Measurements from ENCODE around the gene COG7.
"Not testable (repeated sequence)": the region's sequence is repeated elsewhere in the genome, so short reads cannot be mapped to it uniquely, and the experiment has no call there.

The COG7 gene

GRCh38 chr16:23452572-23453337, at the start of gene COG7:
COG7 (minus strand) TSS chr16:23453189; CDS start chr16:23452994, 195 bp downstream.
- DNase-seq, result peak; percentile 89
- in situ Hi-C loops (cut with MboI; ENCODE audit: low pct_unique_long_range_greater_than_20kb, low sequenced_read_pairs), result no loop called here

GRCh38 chr16:23502466-23502865, 49.5 kb upstream of the COG7 start:
- DNase-seq, result peak; percentile 18
- in situ Hi-C loops (cut with MboI; ENCODE audit: low pct_unique_long_range_greater_than_20kb, low sequenced_read_pairs), result no loop called here

GRCh38 chr16:23501291-23501690, 48.3 kb upstream of the COG7 start:
- in situ Hi-C loops (cut with MboI; ENCODE audit: low pct_unique_long_range_greater_than_20kb, low sequenced_read_pairs), result no loop called here
- DNase-seq, result no peak

GRCh38 chr16:23500862-23501225, 47.9 kb upstream of the COG7 start:
- DNase-seq, result no peak
- in situ Hi-C loops (cut with MboI; ENCODE audit: low pct_unique_long_range_greater_than_20kb, low sequenced_read_pairs), result no loop called here

GRCh38 chr16:23500212-23500861, 47.3 kb upstream of the COG7 start:
- DNase-seq, result no peak
- in situ Hi-C loops (cut with MboI; ENCODE audit: low pct_unique_long_range_greater_than_20kb, low sequenced_read_pairs), result no loop called here

- DNase-seq, result no peak
- in situ Hi-C loops (cut with MboI; ENCODE audit: low pct_unique_long_range_greater_than_20kb, low sequenced_read_pairs), result no loop called here
Observed at GRCh38 chr16:23499801-23500200, 46.8 kb upstream of the COG7 start.

- in situ Hi-C loops (cut with MboI; ENCODE audit: low pct_unique_long_range_greater_than_20kb, low sequenced_read_pairs), result no loop called here
- DNase-seq, result no peak
Observed at GRCh38 chr16:23498863-23499262, 45.9 kb upstream of the COG7 start.

- in situ Hi-C loops (cut with MboI; ENCODE audit: low pct_unique_long_range_greater_than_20kb, low sequenced_read_pairs), result no loop called here
- DNase-seq, result no peak
Observed at GRCh38 chr16:23497543-23497868, 44.5 kb upstream of the COG7 start.

GRCh38 chr16:23496821-23497542, 44.0 kb upstream of the COG7 start:
- in situ Hi-C loops (cut with MboI; ENCODE audit: low pct_unique_long_range_greater_than_20kb, low sequenced_read_pairs), result no loop called here
- DNase-seq, result no peak

GRCh38 chr16:23495671-23496070, 42.7 kb upstream of the COG7 start:
- in situ Hi-C loops (cut with MboI; ENCODE audit: low pct_unique_long_range_greater_than_20kb, low sequenced_read_pairs), result no loop called here
- DNase-seq, result no peak

- in situ Hi-C loops (cut with MboI; ENCODE audit: low pct_unique_long_range_greater_than_20kb, low sequenced_read_pairs), result no loop called here
- DNase-seq, result no peak
Observed at GRCh38 chr16:23494188-23494587, 41.2 kb upstream of the COG7 start.

GRCh38 chr16:23491490-23492391, 38.8 kb upstream of the COG7 start:
- DNase-seq, result no peak
- in situ Hi-C loops (cut with MboI; ENCODE audit: low pct_unique_long_range_greater_than_20kb, low sequenced_read_pairs), result no loop called here

GRCh38 chr16:23486480-23486879, 33.5 kb upstream of the COG7 start:
- DNase-seq, result no peak
- in situ Hi-C loops (cut with MboI; ENCODE audit: low pct_unique_long_range_greater_than_20kb, low sequenced_read_pairs), result no loop called here

GRCh38 chr16:23485841-23486240, 32.9 kb upstream of the COG7 start:
- DNase-seq, result no peak
- in situ Hi-C loops (cut with MboI; ENCODE audit: low pct_unique_long_range_greater_than_20kb, low sequenced_read_pairs), result no loop called here

- no peak for DNase-seq
- in situ Hi-C loops (cut with MboI; ENCODE audit: low pct_unique_long_range_greater_than_20kb, low sequenced_read_pairs), result no loop called here
Observed at GRCh38 chr16:23485257-23485614, 32.2 kb upstream of the COG7 start.

GRCh38 chr16:23484510-23485256, 31.7 kb upstream of the COG7 start:
- DNase-seq, result no peak
- in situ Hi-C loops (cut with MboI; ENCODE audit: low pct_unique_long_range_greater_than_20kb, low sequenced_read_pairs), result no loop called here

GRCh38 chr16:23483492-23483891, 30.5 kb upstream of the COG7 start:
- in situ Hi-C loops (cut with MboI; ENCODE audit: low pct_unique_long_range_greater_than_20kb, low sequenced_read_pairs); DNase-seq: not testable (repeated sequence)

- in situ Hi-C loops (cut with MboI; ENCODE audit: low pct_unique_long_range_greater_than_20kb, low sequenced_read_pairs), result no loop called here
- DNase-seq, result no peak
Observed at GRCh38 chr16:23482778-23483177, 29.8 kb upstream of the COG7 start.

GRCh38 chr16:23480257-23480656, 27.3 kb upstream of the COG7 start:
- DNase-seq, result no peak
- in situ Hi-C loops (cut with MboI; ENCODE audit: low pct_unique_long_range_greater_than_20kb, low sequenced_read_pairs), result no loop called here
